ENCODE data around the gene NTM.
"Not testable (repeated sequence)": the region's sequence is repeated elsewhere in the genome, so short reads cannot be mapped to it uniquely, and the experiment has no call there.

The NTM gene

DNA sequence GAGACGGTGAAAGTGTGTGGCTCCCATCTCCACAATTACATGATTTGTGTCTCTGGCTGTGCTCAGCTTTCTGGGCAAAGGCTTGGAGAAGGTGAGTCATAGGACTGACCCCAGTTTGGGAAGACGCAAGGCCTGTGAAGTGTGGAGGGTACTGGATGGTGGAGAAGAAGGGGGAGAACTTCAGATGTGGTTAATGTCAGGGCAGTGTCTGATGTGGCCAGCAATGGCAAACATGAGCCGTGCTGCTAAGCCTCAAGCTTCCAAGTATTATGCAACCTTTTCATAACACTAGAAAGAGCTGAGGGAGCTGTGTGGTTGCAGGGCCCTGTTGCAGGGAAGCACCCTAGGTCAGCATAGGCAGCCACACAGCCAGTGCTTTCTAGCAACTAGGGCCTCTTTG lies 110.9 kb downstream of the NTM start:
- Mint-ChIP-seq H3K9me3 (peaks cover 22% of the 10 kb centered on the region), H3K36me3 (ENCODE audit: insufficient read depth) (no peaks in the 10 kb centered on the region), H3K4me1 (no peaks in the 10 kb centered on the region), H3K27me3 (no peaks in the 10 kb centered on the region), H3K27ac (ENCODE audit: low read depth) (no peak overlapping the region), H3K4me3 (no peak overlapping the region)
- no peak for DNase-seq (ENCODE audit: low spot score in 2 of 2)
- ATAC-seq (replicated peaks; ENCODE audit: extremely low read depth, poor library complexity, severe bottlenecking), result no peak

GRCh38 chr11:131481971-131482370 lies 111.6 kb downstream of the NTM start:
- H3K4me1 Mint-ChIP-seq, result no peaks in the 10 kb centered on the region
- no peak overlapping the region for H3K27ac Mint-ChIP-seq (ENCODE audit: low read depth)
- H3K27me3 Mint-ChIP-seq, result no peaks in the 10 kb centered on the region
- H3K36me3 Mint-ChIP-seq (ENCODE audit: insufficient read depth), result no peaks in the 10 kb centered on the region
- H3K4me3 Mint-ChIP-seq, result no peak overlapping the region
- no peak for ATAC-seq (replicated peaks; ENCODE audit: extremely low read depth, poor library complexity, severe bottlenecking)
- H3K9me3 Mint-ChIP-seq, result peaks cover 22% of the 10 kb centered on the region
- DNase-seq (ENCODE audit: low spot score in 2 of 2), result no peak

DNA sequence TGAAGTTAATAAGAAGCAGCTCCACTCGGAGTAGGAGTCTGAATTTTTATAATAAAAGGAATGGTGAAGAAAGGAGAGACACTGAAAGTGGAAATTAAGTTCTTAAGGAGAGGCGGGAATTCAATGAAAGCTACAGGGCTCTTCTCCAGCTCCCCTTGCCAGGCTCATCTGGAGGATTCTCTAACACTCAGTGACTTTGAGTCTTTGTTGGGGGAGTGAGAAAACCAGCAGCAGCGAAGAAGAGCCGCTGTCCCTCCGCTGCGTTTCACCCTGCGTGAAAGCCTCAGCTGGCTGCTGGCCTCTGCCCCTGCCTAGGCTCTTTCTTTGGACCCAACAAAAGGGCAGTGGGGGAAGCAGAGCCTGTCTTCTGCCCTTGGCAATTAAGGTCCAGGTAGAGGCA lies 113.0 kb downstream of the NTM start:
- Mint-ChIP-seq H3K9me3 (peaks cover 22% of the 10 kb centered on the region), H3K4me3 (no peak overlapping the region), H3K27me3 (no peaks in the 10 kb centered on the region), H3K36me3 (ENCODE audit: insufficient read depth) (no peaks in the 10 kb centered on the region), H3K4me1 (no peaks in the 10 kb centered on the region), H3K27ac (ENCODE audit: low read depth) (no peak overlapping the region)
- DNase-seq (ENCODE audit: low spot score in 2 of 2), result no peak
- no peak for ATAC-seq (replicated peaks; ENCODE audit: extremely low read depth, poor library complexity, severe bottlenecking)

DNA sequence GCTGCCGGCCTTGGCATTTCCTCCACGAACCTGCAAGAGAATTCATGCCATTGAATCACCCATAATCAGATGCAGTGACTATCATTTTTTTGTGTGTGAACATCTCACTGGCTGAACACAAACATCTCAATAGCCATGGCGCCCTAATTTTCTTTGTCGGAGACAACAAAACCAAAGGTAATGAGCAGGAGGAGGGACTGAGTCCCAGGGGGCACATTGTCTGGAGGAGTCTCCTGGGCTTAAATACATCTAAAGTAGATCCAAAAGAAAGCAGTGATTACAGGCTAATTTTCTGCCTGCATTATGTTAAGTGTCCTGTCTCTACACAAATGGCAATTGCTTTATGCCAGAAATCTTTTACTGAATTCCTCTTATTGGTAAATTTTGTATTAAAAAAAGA lies 113.5 kb downstream of the NTM start:
- Mint-ChIP-seq H3K4me1 (no peaks in the 10 kb centered on the region), H3K4me3 (no peak overlapping the region), H3K27me3 (no peaks in the 10 kb centered on the region), H3K9me3 (peaks cover 21% of the 10 kb centered on the region), H3K36me3 (ENCODE audit: insufficient read depth) (no peaks in the 10 kb centered on the region), H3K27ac (ENCODE audit: low read depth) (no peak overlapping the region)
- DNase-seq (ENCODE audit: low spot score in 2 of 2) (no peak), ATAC-seq (replicated peaks; ENCODE audit: extremely low read depth, poor library complexity, severe bottlenecking) (no peak)

GRCh38 chr11:131486100-131486499 lies 115.7 kb downstream of the NTM start:
- H3K27me3 Mint-ChIP-seq, result no peaks in the 10 kb centered on the region
- H3K4me1 Mint-ChIP-seq, result no peaks in the 10 kb centered on the region
- no peak overlapping the region for H3K4me3 Mint-ChIP-seq
- H3K27ac Mint-ChIP-seq (ENCODE audit: low read depth), result no peak overlapping the region
- no peak for ATAC-seq (replicated peaks; ENCODE audit: extremely low read depth, poor library complexity, severe bottlenecking)
- H3K9me3 Mint-ChIP-seq, result peaks cover 22% of the 10 kb centered on the region
- H3K36me3 Mint-ChIP-seq (ENCODE audit: insufficient read depth), result no peaks in the 10 kb centered on the region
- DNase-seq (ENCODE audit: low spot score in 2 of 2), result no peak

GRCh38 chr11:131486937-131487635 lies 116.7 kb downstream of the NTM start:
- H3K9me3 Mint-ChIP-seq, result peaks cover 22% of the 10 kb centered on the region
- ATAC-seq (replicated peaks; ENCODE audit: extremely low read depth, poor library complexity, severe bottlenecking) (no peak), DNase-seq (ENCODE audit: low spot score in 2 of 2) (no peak)
- no peaks in the 10 kb centered on the region for H3K27me3 Mint-ChIP-seq
- H3K4me1 Mint-ChIP-seq, result no peaks in the 10 kb centered on the region
- no peaks in the 10 kb centered on the region for H3K36me3 Mint-ChIP-seq (ENCODE audit: insufficient read depth)
- H3K4me3 Mint-ChIP-seq, result no peak overlapping the region
- H3K27ac Mint-ChIP-seq (ENCODE audit: low read depth), result no peak overlapping the region

GRCh38 chr11:131488238-131488637 lies 117.8 kb downstream of the NTM start:
- H3K9me3 Mint-ChIP-seq, result peaks cover 16% of the 10 kb centered on the region
- no peak for ATAC-seq (replicated peaks; ENCODE audit: extremely low read depth, poor library complexity, severe bottlenecking)
- no peak for DNase-seq (ENCODE audit: low spot score in 2 of 2)
- H3K4me1 Mint-ChIP-seq, result no peaks in the 10 kb centered on the region
- H3K36me3 Mint-ChIP-seq (ENCODE audit: insufficient read depth), result no peaks in the 10 kb centered on the region
- H3K4me3 Mint-ChIP-seq, result no peak overlapping the region
- no peaks in the 10 kb centered on the region for H3K27me3 Mint-ChIP-seq
- H3K27ac Mint-ChIP-seq (ENCODE audit: low read depth), result no peak overlapping the region

- Mint-ChIP-seq H3K27ac (ENCODE audit: low read depth) (no peak overlapping the region), H3K9me3 (peaks cover 6% of the 10 kb centered on the region), H3K4me3 (no peak overlapping the region), H3K27me3 (no peaks in the 10 kb centered on the region), H3K36me3 (ENCODE audit: insufficient read depth) (no peaks in the 10 kb centered on the region), H3K4me1 (no peaks in the 10 kb centered on the region)
- DNase-seq (ENCODE audit: low spot score in 2 of 2) (no peak), ATAC-seq (replicated peaks; ENCODE audit: extremely low read depth, poor library complexity, severe bottlenecking) (no peak)
These were observed 121.1 kb downstream of the NTM start for GRCh38 chr11:131491503-131491902.

- no peak overlapping the region for H3K27ac Mint-ChIP-seq (ENCODE audit: low read depth)
- H3K4me3 Mint-ChIP-seq, result no peak overlapping the region
- no peaks in the 10 kb centered on the region for H3K4me1 Mint-ChIP-seq
- no peaks in the 10 kb centered on the region for H3K27me3 Mint-ChIP-seq
- DNase-seq (ENCODE audit: low spot score in 2 of 2) (no peak), ATAC-seq (replicated peaks; ENCODE audit: extremely low read depth, poor library complexity, severe bottlenecking) (no peak)
- no peaks in the 10 kb centered on the region for H3K9me3 Mint-ChIP-seq
- no peaks in the 10 kb centered on the region for H3K36me3 Mint-ChIP-seq (ENCODE audit: insufficient read depth)
These were observed 125.0 kb downstream of the NTM start for GRCh38 chr11:131495423-131495822.

DNA sequence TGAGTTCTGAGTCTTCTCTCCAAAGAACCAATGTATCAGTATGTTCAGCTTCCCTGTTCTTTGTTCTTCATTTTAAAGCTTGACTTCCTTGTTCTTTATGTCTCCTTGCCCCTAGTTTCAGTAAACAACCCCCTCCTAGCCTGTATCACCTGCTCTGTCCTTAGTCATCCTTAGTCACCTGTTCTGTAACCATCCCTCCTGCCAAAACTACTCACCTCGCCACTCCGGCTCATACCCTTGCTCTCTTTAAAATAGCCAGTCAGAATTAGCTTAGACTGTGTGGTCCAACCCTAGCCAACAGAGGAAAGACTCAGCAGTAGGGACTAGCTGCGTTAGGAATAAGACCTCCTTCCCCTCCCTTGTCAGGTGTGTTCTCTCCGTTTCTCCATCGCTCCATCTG lies 127.3 kb downstream of the NTM start:
- not testable (repeated sequence) for H3K27ac Mint-ChIP-seq (ENCODE audit: low read depth); H3K4me3 Mint-ChIP-seq; H3K36me3 Mint-ChIP-seq (ENCODE audit: insufficient read depth); DNase-seq (ENCODE audit: low spot score in 2 of 2); ATAC-seq (replicated peaks; ENCODE audit: extremely low read depth, poor library complexity, severe bottlenecking); H3K27me3 Mint-ChIP-seq; H3K4me1 Mint-ChIP-seq
- peaks cover 15% of the 10 kb centered on the region for H3K9me3 Mint-ChIP-seq

DNA sequence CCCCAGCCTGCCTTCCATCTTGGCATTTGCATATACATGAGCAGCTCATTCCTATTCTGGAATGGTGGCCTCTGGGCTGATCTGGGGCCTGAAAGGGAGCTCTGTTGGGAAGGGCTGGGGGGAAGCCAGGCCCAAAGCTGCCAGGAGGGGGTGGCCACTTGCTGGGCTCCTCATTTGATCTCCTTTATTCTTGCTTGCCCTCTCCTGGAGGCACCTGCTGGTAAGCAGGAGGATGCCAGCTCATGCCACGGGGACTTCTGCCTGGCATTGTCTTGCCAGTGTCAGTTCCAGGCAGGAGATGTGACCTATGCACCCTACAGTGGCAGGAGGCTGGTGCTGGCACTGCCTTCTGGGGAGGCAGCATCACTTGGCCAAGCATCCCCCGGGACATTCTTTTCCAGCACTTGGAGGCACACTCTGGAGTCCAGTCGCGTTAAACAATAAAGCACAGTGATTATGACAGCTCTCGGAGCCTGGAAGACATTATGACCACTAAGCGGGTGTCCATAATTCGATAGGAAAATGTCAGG lies 128.3 kb downstream of the NTM start:
- peaks cover 21% of the 10 kb centered on the region for H3K9me3 Mint-ChIP-seq
- no peaks in the 10 kb centered on the region for H3K27me3 Mint-ChIP-seq
- no peak for ATAC-seq (replicated peaks; ENCODE audit: extremely low read depth, poor library complexity, severe bottlenecking)

GRCh38 chr11:131499199-131499598 lies 128.8 kb downstream of the NTM start:
- Mint-ChIP-seq H3K27me3 (no peaks in the 10 kb centered on the region), H3K36me3 (ENCODE audit: insufficient read depth) (no peaks in the 10 kb centered on the region), H3K4me3 (no peak overlapping the region), H3K9me3 (peaks cover 21% of the 10 kb centered on the region), H3K4me1 (no peaks in the 10 kb centered on the region), H3K27ac (ENCODE audit: low read depth) (no peak overlapping the region)
- DNase-seq (ENCODE audit: low spot score in 2 of 2), result no peak
- ATAC-seq (replicated peaks; ENCODE audit: extremely low read depth, poor library complexity, severe bottlenecking), result no peak

More for the DNA sequence above, 128.3 kb downstream of the NTM start:
- Mint-ChIP-seq H3K27ac (ENCODE audit: low read depth) (no peak overlapping the region), H3K36me3 (ENCODE audit: insufficient read depth) (no peaks in the 10 kb centered on the region), H3K4me1 (no peaks in the 10 kb centered on the region), H3K4me3 (no peak overlapping the region)
- DNase-seq (ENCODE audit: low spot score in 2 of 2), result no peak

DNA sequence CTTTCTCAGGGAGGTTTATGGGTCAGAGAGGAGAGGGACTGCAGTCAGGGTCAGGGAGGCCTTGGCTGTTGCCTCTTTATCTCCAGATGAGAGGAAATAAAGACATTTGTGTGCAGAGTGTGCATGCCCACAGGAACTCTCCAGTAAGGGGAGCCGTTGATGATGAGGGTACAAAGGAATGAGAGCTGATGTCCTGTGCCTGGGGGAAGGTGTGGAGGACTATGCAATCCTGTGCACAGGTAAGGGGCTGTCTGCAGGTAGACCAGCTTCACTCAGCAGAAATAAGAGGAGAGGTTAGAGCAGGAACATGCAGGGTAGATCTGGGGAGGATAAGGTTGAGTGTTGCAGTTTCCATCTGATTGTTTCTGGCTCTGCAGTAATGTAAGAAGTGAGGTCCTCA lies 132.6 kb downstream of the NTM start:
- DNase-seq (ENCODE audit: low spot score in 2 of 2), result no peak
- Mint-ChIP-seq H3K4me1 (no peaks in the 10 kb centered on the region), H3K27me3 (no peaks in the 10 kb centered on the region), H3K36me3 (ENCODE audit: insufficient read depth) (no peaks in the 10 kb centered on the region), H3K4me3 (no peak overlapping the region), H3K9me3 (peaks cover 21% of the 10 kb centered on the region), H3K27ac (ENCODE audit: low read depth) (no peak overlapping the region)
- ATAC-seq (replicated peaks; ENCODE audit: extremely low read depth, poor library complexity, severe bottlenecking), result no peak

Measured in central memory CD8-positive, alpha-beta T cell (primary cell).